Panc1 (cell line): ENCODE measurements around the gene CBX3. TPM values are rescaled to one million over a fixed set of nuclear protein-coding genes. Genes with fewer than 3 reads are reported as not detected.

Experiments
- ATAC-seq: fragments of 200-7000 bp; cut with Tn5 transposase; 2 replicates; pipeline ENCODE4 v1.9.1; 2020; ENCODE audit warnings: mild to moderate bottlenecking, moderate library complexity
- BruUV-seq: library from RNA; stranded (reverse); fragments of 400-500 nt; replicated peaks from 2 replicates; lab custom pipeline; 2021; lab: Mats Ljungman, UMichigan
- CTCF ChIA-PET: fragments of 300-600 bp; sonication (Branson Sonifier 250); formaldehyde crosslinking; loops from one replicate; lab custom pipeline; 2022; ENCODE audit warnings: antibody characterized with exemption; lab: Charles Lee
- POLR2A ChIA-PET: fragments of 300-600 bp; sonication (Branson Sonifier 250); formaldehyde crosslinking; loops from one replicate; lab custom pipeline; 2022; ENCODE audit warnings: antibody characterized with exemption; lab: Charles Lee
- DNase-seq: peaks from one replicate; pipeline ENCODE4 v3.0.0-alpha.2; 2010; ENCODE audit warnings: low read depth, low spot score
- H3K27ac ChIP-seq: 2 replicates; pipeline ENCODE4 v1.5.1; 2011; ENCODE audit warnings: mild to moderate bottlenecking, low read length, inconsistent platforms
- H3K27me3 ChIP-seq: fragments of 200-500 bp; sonication (Bioruptor generic); 2 replicates; pipeline ENCODE4 v1.6.0; 2014; ENCODE audit warnings: low read length, inconsistent platforms; ENCODE audit not compliant: control insufficient read depth, insufficient read depth
- H3K36me3 ChIP-seq: fragments of 200-500 bp; sonication (Bioruptor generic); 2 replicates; pipeline ENCODE4 v1.5.1; 2014; ENCODE audit warnings: inconsistent platforms, mild to moderate bottlenecking, low read length, moderate library complexity; ENCODE audit not compliant: control insufficient read depth, insufficient read depth
- H3K4me1 ChIP-seq: 2 replicates; pipeline ENCODE4 v1.5.1; 2011; ENCODE audit warnings: inconsistent platforms, mild to moderate bottlenecking, low read length, moderate library complexity; ENCODE audit not compliant: control insufficient read depth, insufficient read depth
- H3K4me3 ChIP-seq, 2 experiments: 2 replicates each; pipeline ENCODE4 v1.5.1; 2011 to 2012; ENCODE audit warnings: low read depth in 2 of 2, low read length in 2 of 2, mild to moderate bottlenecking in 2 of 2, inconsistent platforms in 1 of 2, moderate library complexity in 1 of 2
- H3K9me3 ChIP-seq: fragments of 200-500 bp; sonication (Bioruptor generic); 2 replicates; pipeline ENCODE4 v1.5.1; 2014; ENCODE audit warnings: low read depth, mild to moderate bottlenecking, inconsistent platforms, low read length, moderate library complexity; ENCODE audit not compliant: control insufficient read depth, insufficient read depth
- POLR2AphosphoS5 ChIP-seq: IDR thresholded peaks from 2 replicates; pipeline ENCODE4 v1.6.1; 2012; ENCODE audit warnings: mild to moderate bottlenecking, low read depth, low read length, moderate library complexity
- SIN3A ChIP-seq: IDR thresholded peaks from 2 replicates; pipeline ENCODE4 v1.6.1; 2012; ENCODE audit warnings: low read depth, mild to moderate bottlenecking, low read length, moderate library complexity, borderline replicate concordance; ENCODE audit not compliant: insufficient read depth
- TCF7L2 ChIP-seq: IDR thresholded peaks from 2 replicates; pipeline ENCODE4 v1.6.1; 2011; ENCODE audit warnings: mild to moderate bottlenecking, low read depth, low read length, inconsistent platforms
- in situ Hi-C: cut with HindIII; loops from 2 replicates; pipeline ENCODE4 v1.10.0; 2016; ENCODE audit warnings: low sequenced_read_pairs, low pct_unique_long_range_greater_than_20kb
- intact Hi-C: fragments of 100-400 bp; cut with micrococcal nuclease; formaldehyde crosslinking; loops from one replicate; pipeline ENCODE4 v1.10.0; 2022; ENCODE audit not compliant: unreplicated experiment
- total RNA-seq: library from RNA; stranded (reverse); gene quantifications from one replicate; pipeline ENCODE4 v1.2.1, GENCODE V29; 2021; ENCODE audit not compliant: unreplicated experiment
- TF ChIP-seq, protein P1 (sequence below), 2 experiments: IDR thresholded peaks; 2 replicates each; pipeline ENCODE4 v1.6.1; 2011 to 2012; ENCODE audit warnings: low read depth in 2 of 2, control low read depth in 1 of 2, low read length in 1 of 2, mild to moderate bottlenecking in 1 of 2, moderate library complexity in 1 of 2; ENCODE audit not compliant: insufficient read depth in 1 of 2
- TF ChIP-seq, protein P2 (sequence below): fragments of 450-650 bp; IDR thresholded peaks from 2 replicates; pipeline ENCODE4 v1.5.1; 2017; ENCODE audit warnings: mild to moderate bottlenecking

CBX3 gene
- total RNA-seq, 1 experiment from 2014 or later = 308 TPM

DNA sequence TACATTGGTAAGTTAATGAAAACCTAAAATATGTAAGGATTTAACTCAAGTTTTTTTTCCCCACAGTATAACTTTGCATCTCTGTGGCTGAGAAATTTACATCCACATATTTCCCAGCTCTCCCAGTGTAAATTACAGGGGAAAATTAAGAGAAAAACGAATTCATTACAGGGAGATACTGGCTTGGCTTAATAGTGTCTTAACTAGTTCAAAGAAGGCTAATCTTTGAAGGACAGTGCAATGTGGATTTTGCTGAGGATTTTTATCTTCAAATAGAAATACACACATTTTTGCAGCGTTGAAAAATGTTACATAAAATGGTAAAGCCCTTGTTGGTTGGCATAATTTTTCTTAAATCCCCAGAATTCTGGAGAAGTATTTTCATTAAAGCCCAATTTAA is 1.5 kb downstream of the CBX3 start:
- ATAC-seq (no peak), DNase-seq (no peak)
- ChIA-PET POLR2A (no interaction called here), CTCF (interaction anchor here (0.5 kb wide), 1 partner anchor 21 kb away, joined by 3 read pairs; no protein-coding TSS in a partner anchor)
- no peak for TF ChIP-seq TCF7L2
- TF ChIP-seq, protein P1, sequence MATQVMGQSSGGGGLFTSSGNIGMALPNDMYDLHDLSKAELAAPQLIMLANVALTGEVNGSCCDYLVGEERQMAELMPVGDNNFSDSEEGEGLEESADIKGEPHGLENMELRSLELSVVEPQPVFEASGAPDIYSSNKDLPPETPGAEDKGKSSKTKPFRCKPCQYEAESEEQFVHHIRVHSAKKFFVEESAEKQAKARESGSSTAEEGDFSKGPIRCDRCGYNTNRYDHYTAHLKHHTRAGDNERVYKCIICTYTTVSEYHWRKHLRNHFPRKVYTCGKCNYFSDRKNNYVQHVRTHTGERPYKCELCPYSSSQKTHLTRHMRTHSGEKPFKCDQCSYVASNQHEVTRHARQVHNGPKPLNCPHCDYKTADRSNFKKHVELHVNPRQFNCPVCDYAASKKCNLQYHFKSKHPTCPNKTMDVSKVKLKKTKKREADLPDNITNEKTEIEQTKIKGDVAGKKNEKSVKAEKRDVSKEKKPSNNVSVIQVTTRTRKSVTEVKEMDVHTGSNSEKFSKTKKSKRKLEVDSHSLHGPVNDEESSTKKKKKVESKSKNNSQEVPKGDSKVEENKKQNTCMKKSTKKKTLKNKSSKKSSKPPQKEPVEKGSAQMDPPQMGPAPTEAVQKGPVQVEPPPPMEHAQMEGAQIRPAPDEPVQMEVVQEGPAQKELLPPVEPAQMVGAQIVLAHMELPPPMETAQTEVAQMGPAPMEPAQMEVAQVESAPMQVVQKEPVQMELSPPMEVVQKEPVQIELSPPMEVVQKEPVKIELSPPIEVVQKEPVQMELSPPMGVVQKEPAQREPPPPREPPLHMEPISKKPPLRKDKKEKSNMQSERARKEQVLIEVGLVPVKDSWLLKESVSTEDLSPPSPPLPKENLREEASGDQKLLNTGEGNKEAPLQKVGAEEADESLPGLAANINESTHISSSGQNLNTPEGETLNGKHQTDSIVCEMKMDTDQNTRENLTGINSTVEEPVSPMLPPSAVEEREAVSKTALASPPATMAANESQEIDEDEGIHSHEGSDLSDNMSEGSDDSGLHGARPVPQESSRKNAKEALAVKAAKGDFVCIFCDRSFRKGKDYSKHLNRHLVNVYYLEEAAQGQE (IDR thresholded peaks at IDR 0.05; ENCODE audit: insufficient read depth in 1 of 2, low read depth in 2 of 2, low read length in 1 of 2) = no peak
- TF ChIP-seq POLR2AphosphoS5 = no peak
- no peak for TF ChIP-seq SIN3A
- TF ChIP-seq, protein P2, sequence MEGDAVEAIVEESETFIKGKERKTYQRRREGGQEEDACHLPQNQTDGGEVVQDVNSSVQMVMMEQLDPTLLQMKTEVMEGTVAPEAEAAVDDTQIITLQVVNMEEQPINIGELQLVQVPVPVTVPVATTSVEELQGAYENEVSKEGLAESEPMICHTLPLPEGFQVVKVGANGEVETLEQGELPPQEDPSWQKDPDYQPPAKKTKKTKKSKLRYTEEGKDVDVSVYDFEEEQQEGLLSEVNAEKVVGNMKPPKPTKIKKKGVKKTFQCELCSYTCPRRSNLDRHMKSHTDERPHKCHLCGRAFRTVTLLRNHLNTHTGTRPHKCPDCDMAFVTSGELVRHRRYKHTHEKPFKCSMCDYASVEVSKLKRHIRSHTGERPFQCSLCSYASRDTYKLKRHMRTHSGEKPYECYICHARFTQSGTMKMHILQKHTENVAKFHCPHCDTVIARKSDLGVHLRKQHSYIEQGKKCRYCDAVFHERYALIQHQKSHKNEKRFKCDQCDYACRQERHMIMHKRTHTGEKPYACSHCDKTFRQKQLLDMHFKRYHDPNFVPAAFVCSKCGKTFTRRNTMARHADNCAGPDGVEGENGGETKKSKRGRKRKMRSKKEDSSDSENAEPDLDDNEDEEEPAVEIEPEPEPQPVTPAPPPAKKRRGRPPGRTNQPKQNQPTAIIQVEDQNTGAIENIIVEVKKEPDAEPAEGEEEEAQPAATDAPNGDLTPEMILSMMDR = no peak
- in situ Hi-C loops (no loop called here), intact Hi-C loops (loop anchor here (5.0 kb wide), 1 partner anchor 464 kb away; no protein-coding TSS in a partner anchor)
- TSS peak; percentile 73 for BruUV-seq
- Histone ChIP-seq H3K4me3 (peak overlapping the region; percentile 97 to 98), H3K27me3 (no peaks in the 10 kb centered on the region), H3K4me1 (peaks cover 31% of the 10 kb centered on the region), H3K36me3 (peaks cover 58% of the 10 kb centered on the region), H3K27ac (peak overlapping the region; percentile 99), H3K9me3 (no peaks in the 10 kb centered on the region)

DNA sequence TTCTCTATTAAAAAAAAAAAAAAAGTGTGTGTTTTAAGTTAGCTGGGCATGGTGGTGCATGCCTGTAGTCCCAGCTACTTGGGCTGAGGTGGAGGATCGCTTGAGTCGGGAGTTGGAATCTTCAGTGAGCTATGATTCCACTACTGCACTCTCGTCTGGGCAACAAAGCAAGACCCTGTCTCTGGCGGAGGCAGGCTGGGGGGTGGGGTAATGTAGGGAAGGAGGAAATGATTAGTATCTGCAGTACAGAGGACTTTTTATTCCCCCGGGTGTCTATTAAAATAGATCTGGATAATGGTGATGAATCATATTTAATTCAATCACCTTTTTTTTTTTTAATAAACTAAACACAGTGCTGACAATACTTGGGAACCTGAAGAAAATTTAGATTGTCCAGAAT is 6.5 kb downstream of the CBX3 start:
- no peaks in the 10 kb centered on the region for H3K9me3 ChIP-seq
- TF ChIP-seq, protein P2 = no peak
- TF ChIP-seq TCF7L2 = no peak
- no peak for TF ChIP-seq SIN3A
- TF ChIP-seq POLR2AphosphoS5 = no peak
- TF ChIP-seq, protein P1 (IDR thresholded peaks at IDR 0.05; ENCODE audit: insufficient read depth in 1 of 2, low read depth in 2 of 2, low read length in 1 of 2) = no peak
- H3K27me3 ChIP-seq = no peaks in the 10 kb centered on the region
- H3K27ac ChIP-seq = no peak overlapping the region
- CTCF ChIA-PET = no interaction called here
- no peak overlapping the region for H3K4me3 ChIP-seq
- no TSS peak for BruUV-seq
- ATAC-seq (no peak), DNase-seq (no peak)
- intact Hi-C loops = no loop called here
- POLR2A ChIA-PET = no interaction called here
- in situ Hi-C loops = no loop called here
- peaks cover 82% of the 10 kb centered on the region for H3K36me3 ChIP-seq
- H3K4me1 ChIP-seq = peaks cover 33% of the 10 kb centered on the region
